NCI-H510A (cell line): ENCODE measurements around the gene SCRG1.

Source experiments
- DNase-seq: peaks from one replicate; lab custom pipeline; 2025; lab: John Stamatoyannopoulos, UW

Gene SCRG1

GRCh38 chr4:173362666-173363065 is 36.2 kb downstream of the SCRG1 start:
- no peak for DNase-seq

- no peak for DNase-seq
Observed at GRCh38 chr4:173360587-173361221, 38.2 kb downstream of the SCRG1 start.

GRCh38 chr4:173357939-173358338 is 41.0 kb downstream of the SCRG1 start:
- DNase-seq = no peak

GRCh38 chr4:173347467-173347866 is 51.4 kb downstream of the SCRG1 start:
- DNase-seq = no peak

GRCh38 chr4:173346074-173346473 is 52.8 kb downstream of the SCRG1 start:
- no peak for DNase-seq

GRCh38 chr4:173345648-173346047 is 53.3 kb downstream of the SCRG1 start:
- DNase-seq = no peak

GRCh38 chr4:173343832-173344397 is 55.0 kb downstream of the SCRG1 start:
- no peak for DNase-seq

- DNase-seq = no peak
Observed at GRCh38 chr4:173337463-173337862, 61.5 kb downstream of the SCRG1 start.

- peak; percentile 60 for DNase-seq
Observed at GRCh38 chr4:173334891-173335752, 63.8 kb downstream of the SCRG1 start.
